Neutrophil (primary cell): ENCODE results near the gene HOXD10.

Source experiments
- H3K27ac ChIP-seq: fragments of 200-600 bp; sonication (generic); 2 replicates; pipeline ENCODE4 v1.5.1; 2016; ENCODE audit warnings: mild to moderate bottlenecking, moderate library complexity
- H3K27me3 ChIP-seq: fragments of 200-600 bp; sonication (generic); 2 replicates; pipeline ENCODE4 v1.6.0; 2016; ENCODE audit warnings: mild to moderate bottlenecking
- H3K36me3 ChIP-seq: fragments of 200-600 bp; sonication (generic); 2 replicates; pipeline ENCODE4 v1.5.1; 2017
- H3K4me1 ChIP-seq, 2 experiments: fragments of 200-600 bp in 1 of 2; sonication (generic) in 1 of 2; 1 replicate in 1 of 2; 2 replicates in 1 of 2; pipeline versions ENCODE4 v1.5.1 to v1.6.1; 2013 to 2016; ENCODE audit warnings: low read depth in 1 of 2, low read length in 1 of 2, mild to moderate bottlenecking in 1 of 2, moderate library complexity in 1 of 2; ENCODE audit not compliant: control insufficient read depth in 1 of 2, insufficient read depth in 1 of 2
- H3K4me3 ChIP-seq, 2 experiments: fragments of 200-600 bp in 1 of 2; sonication (generic) in 1 of 2; 1 replicate in 1 of 2; 2 replicates in 1 of 2; pipeline ENCODE4 v1.5.1; 2013 to 2016; ENCODE audit warnings: low read depth in 1 of 2, low read length in 1 of 2, mild to moderate bottlenecking in 1 of 2, moderate library complexity in 1 of 2
- H3K9me3 ChIP-seq: fragments of 200-600 bp; sonication (generic); 2 replicates; pipeline ENCODE4 v1.5.1; 2016
- CTCF ChIP-seq: fragments of 200-600 bp; sonication (generic); IDR thresholded peaks from 2 replicates; pipeline ENCODE4 v1.5.1; 2016; ENCODE audit warnings: antibody characterized with exemption

The HOXD10 gene

DNA sequence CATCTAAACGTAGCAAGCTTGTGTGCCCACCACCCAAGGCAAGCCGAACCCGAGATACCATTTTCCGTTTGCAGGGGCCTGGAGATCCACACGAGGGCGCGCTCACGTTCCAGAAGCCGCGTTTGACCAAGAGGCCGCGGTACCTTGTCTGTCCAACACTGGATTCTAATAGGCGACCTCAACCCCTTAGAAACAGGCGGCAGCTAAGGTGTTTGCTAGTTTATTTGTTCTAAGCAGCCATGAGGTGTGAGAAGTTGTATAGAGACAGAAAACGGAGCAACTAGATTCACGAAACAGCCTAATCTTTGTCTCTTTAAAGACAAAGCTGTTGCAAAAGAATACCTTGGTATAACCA is 5.3 kb upstream of the HOXD10 start:
- TF ChIP-seq CTCF = no peak
- no peaks in the 10 kb centered on the region for H3K9me3 ChIP-seq
- H3K4me1 ChIP-seq = peaks cover 9 to 14% of the 10 kb centered on the region in 2 experiments
- no peaks in the 10 kb centered on the region for H3K36me3 ChIP-seq
- H3K27me3 ChIP-seq = peaks cover 100% of the 10 kb centered on the region
- no peak overlapping the region for H3K4me3 ChIP-seq
- no peak overlapping the region for H3K27ac ChIP-seq

DNA sequence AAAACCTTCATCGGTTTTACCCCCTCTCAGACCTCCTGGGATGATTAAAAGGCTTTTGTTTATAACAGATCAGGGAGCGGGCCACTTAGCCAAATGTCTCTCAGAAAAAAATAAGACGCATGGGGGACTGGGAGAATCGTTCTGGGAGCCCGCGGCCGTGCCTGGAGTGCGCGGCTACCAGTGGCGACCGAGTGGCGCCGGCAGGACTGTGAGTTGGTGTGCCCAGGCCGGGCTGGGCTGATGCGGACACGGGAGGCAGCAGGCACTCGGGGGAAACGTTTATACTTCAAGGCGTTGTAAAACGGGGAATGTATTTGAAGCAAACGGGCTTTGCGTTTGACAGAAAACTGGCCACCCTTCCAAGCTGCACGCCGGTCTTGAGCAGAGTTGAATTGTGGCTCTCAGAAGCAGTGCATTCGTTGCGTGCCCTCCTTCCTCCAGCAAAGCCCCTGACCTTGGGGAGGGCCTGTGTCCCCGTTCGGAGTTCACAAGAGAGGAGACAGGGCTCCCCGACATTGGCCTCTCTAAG is 4.7 kb upstream of the HOXD10 start:
- Histone ChIP-seq H3K27me3 (peaks cover 100% of the 10 kb centered on the region), H3K4me1 (peaks cover 4 to 8% of the 10 kb centered on the region in 2 experiments), H3K36me3 (no peaks in the 10 kb centered on the region), H3K27ac (no peak overlapping the region), H3K4me3 (no peak overlapping the region), H3K9me3 (no peaks in the 10 kb centered on the region)
- TF ChIP-seq CTCF = no peak

DNA sequence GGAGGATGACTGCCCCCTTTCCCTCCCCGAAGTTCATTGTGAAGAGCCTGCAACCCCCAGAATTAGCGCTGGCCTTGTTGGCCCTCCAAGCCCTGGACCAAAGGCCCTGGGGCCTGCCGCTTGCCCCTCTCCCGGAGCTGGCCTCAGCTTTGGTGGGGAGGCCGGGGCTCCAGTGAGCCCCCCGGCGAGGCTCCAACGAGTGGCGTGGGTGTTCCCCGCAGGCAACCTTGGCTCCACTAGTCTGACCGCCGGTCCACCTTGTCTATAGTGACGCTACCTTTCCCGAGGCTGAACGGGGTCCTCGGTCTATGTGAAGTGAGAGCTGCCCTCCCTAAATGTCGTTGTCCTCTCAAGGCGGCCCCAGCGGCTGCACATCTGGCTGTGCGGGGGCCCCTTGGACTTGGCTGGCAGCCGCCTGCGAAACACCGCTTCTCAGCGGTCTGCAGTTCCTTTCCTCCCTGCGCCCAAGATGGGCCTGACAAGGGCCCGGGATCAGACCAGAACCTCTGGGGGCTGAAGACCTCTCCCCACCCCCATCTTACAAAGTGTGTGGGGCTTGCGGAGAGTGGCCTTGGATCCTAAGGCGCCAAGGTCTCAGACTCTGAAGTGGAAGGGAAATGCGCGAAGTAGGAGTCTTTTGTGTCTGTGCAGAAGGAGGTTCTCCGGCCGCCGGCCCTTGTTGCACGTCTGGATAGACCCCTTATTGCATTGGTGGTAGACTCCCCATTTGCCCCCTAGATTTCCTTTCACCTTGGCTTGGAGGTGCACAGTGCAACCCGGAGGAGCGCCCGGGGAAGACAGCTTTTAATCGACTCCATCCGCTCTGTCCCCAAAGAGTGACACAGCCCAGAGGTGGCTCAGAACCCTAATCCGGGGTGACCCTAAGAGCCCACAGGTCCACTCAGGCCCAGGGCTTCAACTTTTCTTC is 3.9 kb upstream of the HOXD10 start:
- Histone ChIP-seq H3K4me3 (no peak overlapping the region), H3K27me3 (peaks cover 100% of the 10 kb centered on the region)
- TF ChIP-seq CTCF = no peak

GRCh38 chr2:176114120-176114929 is 2.3 kb upstream of the HOXD10 start:
- no peak overlapping the region for H3K27ac ChIP-seq
- H3K36me3 ChIP-seq = no peaks in the 10 kb centered on the region
- H3K9me3 ChIP-seq = no peaks in the 10 kb centered on the region
- no peak overlapping the region for H3K4me3 ChIP-seq
- no peak for TF ChIP-seq CTCF
- H3K27me3 ChIP-seq = peaks cover 100% of the 10 kb centered on the region
- peaks cover 3% of the 10 kb centered on the region in 2 experiments for H3K4me1 ChIP-seq

More for the DNA sequence above, 3.9 kb upstream of the HOXD10 start:
- Histone ChIP-seq H3K4me1 (peaks cover 0 to 3% of the 10 kb centered on the region in 2 experiments), H3K9me3 (no peaks in the 10 kb centered on the region), H3K36me3 (no peaks in the 10 kb centered on the region), H3K27ac (no peak overlapping the region)

DNA sequence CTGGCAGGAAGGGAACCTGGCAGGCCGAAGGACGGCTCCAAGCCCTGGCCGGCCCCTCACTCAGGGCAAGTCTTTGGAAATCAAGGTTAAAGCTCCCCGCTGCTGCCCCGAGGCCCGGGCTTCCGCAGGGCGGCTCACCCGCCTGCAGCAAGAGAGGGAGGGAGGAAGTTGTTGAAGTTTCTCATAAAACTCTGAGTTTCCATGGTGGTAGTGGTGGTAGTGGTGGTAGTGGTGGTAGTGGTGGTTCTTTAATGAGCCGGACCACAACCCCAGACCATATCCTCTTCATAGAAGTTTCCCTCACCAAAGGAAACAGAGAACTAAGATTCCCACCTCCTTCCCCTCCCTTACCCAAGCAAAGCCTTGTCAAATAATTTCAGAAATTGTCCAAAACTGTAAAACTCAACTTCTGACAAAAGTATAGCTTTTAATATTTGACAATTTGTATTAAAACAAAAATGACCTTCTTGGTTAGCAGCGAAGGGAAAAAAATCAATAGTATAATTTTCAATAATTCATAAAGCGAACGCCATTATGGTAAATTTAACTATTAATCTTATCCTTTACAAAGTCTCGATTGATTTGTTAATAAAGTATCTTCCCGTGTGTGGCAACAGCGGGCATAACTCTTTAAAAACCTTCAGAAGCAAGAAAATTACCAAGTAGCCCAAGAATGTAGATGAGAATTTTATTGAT is 1.5 kb upstream of the HOXD10 start:
- H3K27me3 ChIP-seq = peaks cover 100% of the 10 kb centered on the region
- no peak for TF ChIP-seq CTCF
- no peak overlapping the region for H3K27ac ChIP-seq
- peaks cover 3% of the 10 kb centered on the region in 2 experiments for H3K4me1 ChIP-seq
- no peaks in the 10 kb centered on the region for H3K36me3 ChIP-seq
- no peaks in the 10 kb centered on the region for H3K9me3 ChIP-seq
- no peak overlapping the region for H3K4me3 ChIP-seq
